K562 (cell line): Measurements from ENCODE around the gene PRKACG. TPM values are rescaled to one million over a fixed set of nuclear protein-coding genes. Genes with fewer than 3 reads are reported as not detected.

Experiments
- ARID1B ChIP-seq: fragments of 450-650 bp; IDR thresholded peaks from 2 replicates; pipeline ENCODE4 v1.6.1; 2016; ENCODE audit warnings: antibody characterized with exemption, mild to moderate bottlenecking, inconsistent platforms
- BRD4 ChIP-seq: fragments of 200-600 bp; sonication (generic); IDR thresholded peaks from 2 replicates; pipeline ENCODE4 v1.6.1; 2017; ENCODE audit warnings: inconsistent platforms
- GATAD2B ChIP-seq: fragments of 450-650 bp; IDR thresholded peaks from 2 replicates; pipeline ENCODE4 v1.6.1; 2017; ENCODE audit warnings: mild to moderate bottlenecking, borderline replicate concordance
- MCM3 ChIP-seq: fragments of 450-650 bp; IDR thresholded peaks from 2 replicates; pipeline ENCODE4 v1.6.1; 2016
- PKNOX1 ChIP-seq: fragments of 450-650 bp; IDR thresholded peaks from 2 replicates; pipeline ENCODE4 v1.6.1; 2016
- POLR2B ChIP-seq: fragments of 450-650 bp; IDR thresholded peaks from 2 replicates; pipeline ENCODE4 v1.6.1; 2018; ENCODE audit warnings: low read depth; ENCODE audit not compliant: partially characterized antibody
- PRMT5 ChIP-seq: sonication (generic); formaldehyde crosslinking; IDR thresholded peaks from 2 replicates; pipeline ENCODE4 v1.5.0; 2020; ENCODE audit warnings: missing genetic modification reagents
- SMAD1 ChIP-seq: fragments of 150-350 bp; IDR thresholded peaks from 2 replicates; pipeline ENCODE4 v1.6.1; 2014; ENCODE audit warnings: low read length, low read depth; ENCODE audit not compliant: partially characterized antibody
- SMARCB1 ChIP-seq: IDR thresholded peaks from 2 replicates; pipeline ENCODE4 v1.6.1; 2011; ENCODE audit warnings: improper control_type of control experiment, low read depth; ENCODE audit not compliant: insufficient read length
- SRSF1 ChIP-seq: fragments of 200-400 bp; formaldehyde crosslinking; IDR thresholded peaks from 2 replicates; pipeline ENCODE4 v1.6.1; 2017; ENCODE audit warnings: mild to moderate bottlenecking, low read depth, low read length, moderate library complexity
- TEAD1 ChIP-seq, 2 experiments: fragments of 450-650 bp in 1 of 2; sonication (generic) in 1 of 2; formaldehyde crosslinking; IDR thresholded peaks; 2 replicates each; pipeline versions ENCODE4 v1.4.0 to v1.8.0; 2020 to 2022; ENCODE audit warnings: mild to moderate bottlenecking in 2 of 2, missing genetic modification reagents in 1 of 2
- ZNF134 ChIP-seq: fragments of 250-450 bp; sonication (Bioruptor Pico); conservative IDR thresholded peaks from 2 replicates; pipeline ENCODE4 v1.4.0; 2020
- polyA plus RNA-seq, 8 experiments: library from polyadenylated mRNA; depleted of rRNA in 4 of 8; stranded (reverse) in 5 of 8; unstranded in 3 of 8; fragments of >200 nt; fragmentation: Nextera tagmentation in 2 of 8; fragmentation: Illumina TruSeq in 1 of 8; extraction: Ambion mirVana in 2 of 8; extraction: Trizol in 1 of 8; gene quantifications; 2 replicates each; pipeline versions ENCODE4 v1.2.1 to v1.2.3, GENCODE V29; 2011 to 2014; ENCODE audit warnings: inconsistent platforms in 1 of 8, missing spikeins in 1 of 8
- total RNA-seq, 7 experiments: library from RNA; depleted of rRNA in 6 of 7; stranded (reverse); fragments of >200 nt in 6 of 7; fragmentation: Illumina TruSeq in 2 of 7; extraction: Trizol in 2 of 7; gene quantifications; 2 replicates each; pipeline versions ENCODE4 v1.2.1 to v1.2.3, GENCODE V29; 2011 to 2021; ENCODE audit warnings: low replicate concordance in 1 of 7
- TF ChIP-seq, protein P1 (sequence below): fragments of 450-650 bp; formaldehyde crosslinking; IDR thresholded peaks from 2 replicates; pipeline ENCODE4 v1.4.0; 2022; ENCODE audit warnings: missing genetic modification characterization

Gene PRKACG
- total and polyA plus RNA-seq, 9 of the 15 experiments (the other 6 are each of a cell fraction or from before 2014, with no cell fraction given): not detected

- peak; percentile 62 for TF ChIP-seq PKNOX1
- TF ChIP-seq TEAD1 (CRISPR knock-in tag; IDR thresholded peaks at IDR 0.05): no peak
- TF ChIP-seq GATAD2B: no peak
- no peak for TF ChIP-seq SRSF1
- TF ChIP-seq, protein P1, sequence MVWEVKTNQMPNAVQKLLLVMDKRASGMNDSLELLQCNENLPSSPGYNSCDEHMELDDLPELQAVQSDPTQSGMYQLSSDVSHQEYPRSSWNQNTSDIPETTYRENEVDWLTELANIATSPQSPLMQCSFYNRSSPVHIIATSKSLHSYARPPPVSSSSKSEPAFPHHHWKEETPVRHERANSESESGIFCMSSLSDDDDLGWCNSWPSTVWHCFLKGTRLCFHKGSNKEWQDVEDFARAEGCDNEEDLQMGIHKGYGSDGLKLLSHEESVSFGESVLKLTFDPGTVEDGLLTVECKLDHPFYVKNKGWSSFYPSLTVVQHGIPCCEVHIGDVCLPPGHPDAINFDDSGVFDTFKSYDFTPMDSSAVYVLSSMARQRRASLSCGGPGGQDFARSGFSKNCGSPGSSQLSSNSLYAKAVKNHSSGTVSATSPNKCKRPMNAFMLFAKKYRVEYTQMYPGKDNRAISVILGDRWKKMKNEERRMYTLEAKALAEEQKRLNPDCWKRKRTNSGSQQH: no peak
- peak; percentile 82 for TF ChIP-seq ARID1B
- TF ChIP-seq PRMT5 (CRISPR knock-in tag): no peak
- no peak for TF ChIP-seq SMARCB1
- no peak for TF ChIP-seq POLR2B
- no peak for TF ChIP-seq MCM3
- no peak for TF ChIP-seq ZNF134 (CRISPR knock-in tag)
- TF ChIP-seq SMAD1: no peak
- TF ChIP-seq BRD4: no peak
Observed at GRCh38 chr9:68983008-68983411, 30.9 kb downstream of the PRKACG start (continued).
